HG02759 (cell line): ENCODE measurements around the gene OSGIN1.

Source experiments
- ATAC-seq: cut with Tn5 transposase; IDR thresholded peaks from one replicate; pipeline ENCODE4 v1.9.1; 2021; ENCODE audit warnings: mild to moderate bottlenecking, moderate library complexity; ENCODE audit not compliant: unreplicated experiment

Gene OSGIN1

DNA sequence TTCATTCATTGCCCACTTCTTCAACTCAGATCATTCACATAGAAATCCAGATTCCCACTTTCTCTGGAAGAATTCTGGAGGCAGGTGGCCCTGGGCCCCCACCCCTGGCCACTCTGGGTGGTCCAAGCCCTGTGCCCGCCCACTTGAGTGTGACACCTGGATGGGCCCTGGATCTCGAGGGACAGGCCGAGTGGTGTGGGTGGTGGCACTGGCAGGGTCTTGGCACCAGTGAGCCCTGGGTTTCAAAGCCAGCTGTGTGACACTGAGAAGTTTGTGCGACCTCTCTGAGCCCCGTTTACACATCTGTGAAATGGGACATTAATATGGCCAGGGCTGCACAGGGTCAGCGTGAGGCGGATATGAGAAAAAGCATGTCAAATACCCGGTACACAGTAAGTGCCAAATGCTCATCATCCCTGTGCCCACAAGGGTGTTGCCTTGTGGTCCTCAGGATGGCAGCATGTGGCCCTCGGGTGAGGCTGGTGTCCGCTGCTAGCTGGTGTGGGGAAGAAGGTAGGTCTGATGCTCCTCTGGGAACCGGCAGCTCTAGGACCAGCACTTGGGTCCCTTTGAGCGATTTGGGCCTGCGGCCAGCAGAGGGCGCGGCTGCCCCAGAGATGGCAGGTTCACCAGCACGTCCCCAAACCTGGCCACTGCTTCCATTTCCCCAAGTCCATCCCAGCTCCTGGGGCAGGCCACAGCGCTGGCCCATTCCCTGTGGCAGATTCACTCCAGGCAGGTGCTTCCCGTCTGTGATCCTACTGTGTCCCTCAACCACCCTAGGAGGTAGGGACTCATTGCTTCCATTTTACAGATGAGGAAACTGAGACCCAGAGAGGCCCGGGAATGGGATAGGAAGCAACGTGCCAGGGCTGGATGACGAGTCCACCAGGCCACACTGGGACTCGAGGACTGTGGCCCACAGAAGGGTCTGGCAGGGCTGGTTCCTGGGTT lies 3.6 kb downstream of the OSGIN1 start:
- peak; percentile 38 for ATAC-seq

DNA sequence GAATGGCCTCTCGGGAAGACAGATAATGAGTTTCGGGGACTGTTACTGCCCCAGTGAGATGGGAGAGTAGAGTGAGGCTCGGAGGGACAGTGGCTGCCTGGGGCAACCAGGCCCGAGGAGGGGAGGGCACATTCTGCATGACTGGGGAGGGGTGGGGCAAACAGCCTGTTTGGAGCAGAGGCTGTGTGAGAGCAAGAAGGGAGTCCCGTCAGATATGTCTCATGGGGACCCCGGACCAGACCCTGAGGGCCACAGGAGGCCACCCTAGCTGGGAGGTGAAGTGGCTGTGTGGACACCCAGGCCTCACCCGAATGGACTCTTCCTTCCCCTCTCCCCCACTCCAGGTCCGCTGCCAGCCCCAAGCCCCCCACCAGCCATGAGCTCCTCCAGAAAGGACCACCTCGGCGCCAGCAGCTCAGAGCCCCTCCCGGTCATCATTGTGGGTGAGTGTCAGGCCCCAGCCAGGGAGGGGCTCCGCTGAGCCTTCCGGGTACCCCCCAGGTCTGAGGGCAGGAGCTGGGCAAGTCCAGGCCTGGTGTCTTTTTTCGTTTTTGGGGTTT lies 4.3 kb downstream of the OSGIN1 start:
- no peak for ATAC-seq

DNA sequence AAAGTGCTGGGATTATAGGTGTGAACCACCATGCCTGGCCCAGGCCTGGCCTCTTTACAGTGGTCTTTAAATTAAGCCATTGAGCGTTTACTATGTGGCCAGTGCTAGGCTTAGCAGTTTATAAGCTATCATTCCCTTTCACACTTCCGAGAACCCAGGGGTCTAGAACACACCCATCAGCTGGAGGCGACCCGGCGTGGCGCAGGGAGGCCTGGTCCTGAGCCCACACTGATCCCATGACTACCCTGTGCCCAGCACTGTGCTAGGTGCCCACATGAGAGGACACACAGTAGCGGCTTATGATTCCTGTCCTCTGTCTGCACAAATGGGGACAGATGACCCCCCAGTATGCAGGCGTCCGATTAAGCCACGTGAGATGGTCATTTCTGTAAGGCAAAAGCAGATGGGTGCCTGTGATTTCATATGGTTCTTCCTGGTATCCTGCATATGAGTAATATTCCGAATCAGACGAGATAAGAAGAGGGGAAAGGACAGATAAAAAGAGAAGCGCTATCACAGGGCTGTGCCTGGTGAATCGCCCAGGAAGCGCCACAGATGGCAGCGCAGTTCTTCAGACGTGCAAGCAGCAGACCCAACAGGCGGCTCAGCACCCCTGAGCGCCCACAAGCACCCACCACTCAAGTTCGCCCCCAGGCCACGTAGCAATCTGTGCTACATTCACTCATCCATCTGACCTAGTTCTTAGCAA lies 5.3 kb downstream of the OSGIN1 start:
- ATAC-seq, result no peak

GRCh38 chr16:83958846-83959565 lies 6.0 kb downstream of the OSGIN1 start:
- ATAC-seq, result no peak

DNA sequence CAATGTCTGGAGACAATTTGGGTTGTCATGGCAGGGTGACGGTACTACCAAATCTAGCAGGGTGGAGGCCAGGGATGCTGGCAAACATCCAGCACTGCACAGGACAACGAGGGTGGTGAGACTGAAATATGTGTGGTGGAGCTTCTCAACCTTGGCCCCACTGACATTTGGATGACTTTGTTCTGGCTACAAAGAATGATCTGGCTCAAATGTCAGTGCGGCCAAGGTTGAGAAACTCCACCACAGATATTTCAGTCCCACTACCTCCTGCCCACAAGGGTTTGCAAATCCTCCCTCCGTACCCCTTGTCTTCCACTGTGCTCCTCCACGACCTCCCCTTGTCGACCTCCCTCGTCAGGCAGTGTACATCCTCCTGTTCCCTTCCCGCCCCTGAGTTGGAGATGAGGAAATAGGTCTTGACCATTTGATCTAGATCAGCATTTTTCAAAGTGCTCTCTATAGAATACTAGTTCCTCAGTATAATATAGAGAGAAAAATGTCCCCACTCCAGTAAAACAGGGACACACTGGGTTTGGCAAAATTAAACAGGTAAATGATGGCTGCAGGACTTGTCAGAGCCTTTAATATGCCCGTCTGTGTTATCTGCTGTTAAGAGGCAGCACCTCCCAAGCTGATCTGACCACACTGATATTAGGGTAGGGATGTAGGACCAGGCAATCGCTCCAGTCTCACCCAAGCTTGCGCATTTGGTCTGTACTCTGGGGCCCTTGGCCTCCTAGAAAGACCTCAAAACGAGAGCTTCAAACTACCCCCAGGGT lies 6.8 kb downstream of the OSGIN1 start:
- no peak for ATAC-seq

DNA sequence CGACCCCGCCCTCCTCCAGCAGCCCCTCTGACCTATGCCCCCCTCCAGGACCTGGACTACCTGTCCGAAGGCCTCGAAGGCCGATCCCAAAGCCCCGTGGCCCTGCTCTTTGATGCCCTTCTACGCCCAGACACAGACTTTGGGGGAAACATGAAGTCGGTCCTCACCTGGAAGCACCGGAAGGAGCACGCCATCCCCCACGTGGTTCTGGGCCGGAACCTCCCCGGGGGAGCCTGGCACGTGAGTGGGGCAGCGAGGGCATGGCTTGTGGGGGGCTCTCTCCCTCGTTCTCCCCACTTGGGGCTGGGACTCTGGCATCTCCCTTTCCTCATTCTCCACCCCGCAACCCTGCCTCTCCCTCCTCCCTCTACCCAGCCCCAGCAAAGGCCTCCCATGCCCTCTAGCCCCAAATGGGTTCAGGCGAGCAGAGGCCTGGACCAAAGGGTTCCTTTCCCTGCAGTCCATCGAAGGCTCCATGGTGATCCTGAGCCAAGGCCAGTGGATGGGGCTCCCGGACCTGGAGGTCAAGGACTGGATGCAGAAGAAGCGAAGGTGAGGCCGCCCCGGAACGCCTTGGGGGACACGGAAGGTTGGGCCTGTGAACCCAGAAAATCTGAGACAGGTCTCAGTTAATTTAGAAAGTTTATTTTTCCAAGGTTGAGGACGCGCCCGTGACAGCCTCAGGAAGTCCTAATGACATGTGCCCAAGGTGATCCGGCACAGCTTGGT lies 7.6 kb downstream of the OSGIN1 start:
- no peak for ATAC-seq

GRCh38 chr16:83961591-83961990 lies 8.6 kb downstream of the OSGIN1 start:
- ATAC-seq, result no peak

DNA sequence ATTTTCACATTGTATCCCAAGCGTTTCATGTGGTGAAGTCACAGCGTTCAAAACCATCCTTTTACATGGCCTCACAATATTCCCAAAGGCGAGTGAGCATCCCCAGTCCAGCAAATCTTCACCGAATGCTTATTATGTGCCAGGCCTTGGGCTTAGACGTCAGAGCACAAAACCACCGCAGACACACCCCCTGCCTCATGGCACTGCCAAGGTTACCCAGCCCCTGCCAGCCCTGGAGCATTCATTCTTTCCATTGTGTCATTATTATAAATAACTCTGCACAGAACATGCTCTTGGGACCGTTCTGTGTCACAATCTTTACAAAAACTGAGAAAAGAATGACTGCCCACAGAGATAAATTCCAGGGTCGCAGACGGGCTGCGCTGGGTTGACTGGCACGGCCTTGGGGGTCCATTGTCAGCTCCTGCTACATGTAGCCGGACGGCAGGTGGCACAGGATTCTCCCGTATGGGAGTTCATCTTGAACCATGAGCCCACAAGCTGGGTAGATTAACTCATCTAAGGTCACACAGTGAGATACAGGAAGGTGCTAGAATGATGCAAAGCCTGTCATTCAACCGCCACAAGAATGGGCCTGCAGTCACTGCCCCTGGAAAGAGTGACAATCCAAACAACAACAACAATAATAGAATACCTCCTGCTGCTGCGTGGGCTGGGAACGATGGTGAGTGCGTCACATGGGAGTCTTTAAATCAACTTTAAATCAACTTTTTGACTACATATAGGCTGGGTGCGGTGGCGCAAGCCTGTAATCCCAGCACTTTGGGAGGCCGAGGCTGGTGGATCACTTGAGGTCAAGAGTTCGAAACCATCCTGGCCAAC lies 10.5 kb downstream of the OSGIN1 start:
- no peak for ATAC-seq

DNA sequence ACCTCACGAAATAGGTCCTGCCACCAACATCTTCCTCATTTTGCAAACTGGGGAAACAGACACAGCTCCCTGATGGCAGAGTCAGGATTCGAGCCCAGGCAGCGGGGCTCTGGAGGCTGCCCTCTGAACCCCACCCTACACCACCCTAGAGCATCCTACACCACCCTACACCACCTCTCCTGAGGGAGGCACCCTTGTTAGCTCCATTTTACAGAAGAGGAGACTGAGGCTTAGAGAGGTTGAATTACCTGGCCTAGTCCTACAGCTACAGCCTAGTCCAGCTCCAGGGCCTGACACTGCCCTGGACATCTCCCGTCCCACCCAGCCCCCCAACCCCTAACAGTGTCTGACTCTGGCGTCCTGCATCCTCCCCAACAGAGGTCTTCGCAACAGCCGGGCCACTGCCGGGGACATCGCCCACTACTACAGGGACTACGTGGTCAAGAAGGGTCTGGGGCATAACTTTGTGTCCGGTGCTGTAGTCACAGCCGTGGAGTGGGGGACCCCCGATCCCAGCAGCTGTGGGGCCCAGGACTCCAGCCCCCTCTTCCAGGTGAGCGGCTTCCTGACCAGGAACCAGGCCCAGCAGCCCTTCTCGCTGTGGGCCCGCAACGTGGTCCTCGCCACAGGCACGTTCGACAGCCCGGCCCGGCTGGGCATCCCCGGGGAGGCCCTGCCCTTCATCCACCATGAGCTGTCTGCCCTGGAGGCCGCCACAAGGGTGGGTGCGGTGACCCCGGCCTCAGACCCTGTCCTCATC lies 11.8 kb downstream of the OSGIN1 start:
- ATAC-seq, result no peak

DNA sequence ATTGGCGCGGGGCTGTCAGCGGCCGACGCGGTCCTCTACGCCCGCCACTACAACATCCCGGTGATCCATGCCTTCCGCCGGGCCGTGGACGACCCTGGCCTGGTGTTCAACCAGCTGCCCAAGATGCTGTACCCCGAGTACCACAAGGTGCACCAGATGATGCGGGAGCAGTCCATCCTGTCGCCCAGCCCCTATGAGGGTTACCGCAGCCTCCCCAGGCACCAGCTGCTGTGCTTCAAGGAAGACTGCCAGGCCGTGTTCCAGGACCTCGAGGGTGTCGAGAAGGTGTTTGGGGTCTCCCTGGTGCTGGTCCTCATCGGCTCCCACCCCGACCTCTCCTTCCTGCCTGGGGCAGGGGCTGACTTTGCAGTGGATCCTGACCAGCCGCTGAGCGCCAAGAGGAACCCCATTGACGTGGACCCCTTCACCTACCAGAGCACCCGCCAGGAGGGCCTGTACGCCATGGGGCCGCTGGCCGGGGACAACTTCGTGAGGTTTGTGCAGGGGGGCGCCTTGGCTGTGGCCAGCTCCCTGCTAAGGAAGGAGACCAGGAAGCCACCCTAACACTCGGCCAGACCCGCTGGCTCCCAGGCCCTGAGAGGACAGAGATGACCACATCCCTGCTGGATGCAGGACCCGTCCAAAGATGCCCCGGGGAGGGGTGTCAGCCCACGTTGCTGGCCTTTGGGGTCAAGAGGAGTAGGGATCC lies 12.6 kb downstream of the OSGIN1 start:
- no peak for ATAC-seq

DNA sequence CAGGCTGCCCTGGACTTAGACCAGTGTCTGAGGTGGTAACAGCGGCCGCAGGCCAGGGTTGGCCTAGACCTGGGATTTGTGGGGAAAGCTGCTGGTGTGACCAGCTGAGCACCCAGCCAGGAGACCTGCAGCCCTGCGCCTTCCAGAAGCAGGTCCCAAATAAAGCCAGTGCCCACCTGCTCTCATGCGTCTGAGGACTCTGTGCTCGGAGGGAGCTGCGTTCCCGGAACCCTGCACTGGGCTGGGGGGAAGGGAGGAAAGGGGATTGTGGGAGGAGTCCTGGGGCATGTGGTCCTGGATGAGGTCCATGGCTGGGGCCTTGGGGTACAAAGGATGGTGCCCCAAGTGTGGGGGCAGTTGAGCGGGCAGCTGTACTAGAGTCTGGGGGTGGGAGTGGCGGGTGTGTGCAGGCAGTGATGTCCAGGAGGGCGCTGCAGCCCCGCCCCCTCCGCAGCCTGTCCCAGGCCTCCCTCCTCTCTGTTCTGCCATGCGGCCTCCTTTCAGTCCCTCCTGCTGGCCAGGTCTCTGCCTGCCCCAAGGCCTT lies 13.2 kb downstream of the OSGIN1 start:
- no peak for ATAC-seq

DNA sequence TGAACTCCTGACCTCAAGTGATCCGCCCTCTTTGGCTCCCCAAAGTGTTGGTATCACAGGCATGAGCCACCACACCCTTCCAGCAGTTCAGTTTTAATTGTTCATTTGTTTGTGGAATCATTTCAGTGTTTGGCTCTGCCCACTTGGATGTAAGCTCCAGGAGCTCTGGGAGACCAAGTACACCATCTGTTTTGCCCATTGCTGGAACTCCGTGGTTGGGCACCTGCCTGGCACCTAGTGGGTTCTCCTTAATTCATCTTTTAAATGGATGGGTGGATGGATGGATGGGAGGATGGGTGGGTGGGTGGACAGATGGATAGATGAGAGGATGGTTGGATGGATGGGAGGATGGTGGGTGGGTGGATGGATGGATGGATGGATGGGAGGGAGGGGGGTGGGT lies 14.1 kb downstream of the OSGIN1 start:
- ATAC-seq, result no peak

GRCh38 chr16:83967838-83968305 lies 14.8 kb downstream of the OSGIN1 start, which contains the start of gene NECAB2:
TSS of gene NECAB2 (plus strand) at chr16:83968244. CDS start at chr16:83968649, 405 bp downstream.
- no peak for ATAC-seq

DNA sequence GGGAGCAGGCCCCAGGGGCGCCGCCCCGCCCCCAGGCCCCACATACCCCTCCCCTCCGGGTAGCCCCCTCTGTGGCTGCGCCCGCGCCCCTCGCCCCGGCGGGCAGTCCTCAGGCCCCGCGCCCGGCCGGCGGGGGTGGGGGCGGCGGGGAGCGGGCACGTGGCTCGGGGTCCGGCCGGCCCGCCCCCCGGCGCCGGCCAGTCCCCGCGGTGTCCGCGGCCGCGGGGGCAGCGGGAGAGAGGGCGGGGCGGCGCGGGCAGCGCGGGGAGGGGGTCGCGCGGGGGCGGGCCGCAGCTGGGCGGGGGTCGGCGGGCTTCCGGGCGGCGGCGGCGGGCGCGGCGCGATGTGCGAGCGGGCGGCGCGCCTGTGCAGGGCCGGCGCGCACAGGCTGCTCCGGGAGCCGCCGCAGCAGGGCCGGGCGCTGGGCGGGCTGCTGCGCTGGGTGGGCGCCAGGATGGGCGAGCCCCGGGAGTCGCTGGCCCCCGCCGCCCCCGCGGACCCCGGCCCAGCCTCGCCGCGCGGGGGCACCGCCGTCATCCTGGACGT lies 15.3 kb downstream of the OSGIN1 start:
- no peak for ATAC-seq

GRCh38 chr16:83968891-83969649 lies 16.0 kb downstream of the OSGIN1 start:
- no peak for ATAC-seq
